ENCODE data around the gene BHLHE40.
A peak's percentile ranks its signal among the peaks of the same experiment; 100 is the strongest.

Gene BHLHE40

GRCh38 chr3:4978204-4978965 is 852 bp upstream of the BHLHE40 start (continued):
- TF ChIP-seq ZNF423 (tag by site-specific recombination; IDR thresholded peaks at IDR 0.05) (peak; percentile 98), ZNF518A (tag by site-specific recombination; conservative IDR thresholded peaks at IDR 0.05; ENCODE audit: low read depth) (no peak), KLF8 (tag by site-specific recombination; IDR thresholded peaks at IDR 0.05) (peak; percentile 99), ZNF558 (tag by site-specific recombination; IDR thresholded peaks at IDR 0.05) (peak; percentile 34; the same call in 1 of the 2 replicates), ZNF146 (tag by site-specific recombination; IDR thresholded peaks at IDR 0.05) (peak; percentile 4; the same call in 1 of the 2 replicates), ZNF654 (tag by site-specific recombination; IDR thresholded peaks at IDR 0.05; ENCODE audit: low read depth) (no peak), ZNF239 (tag by site-specific recombination; IDR thresholded peaks at IDR 0.05) (no peak), ZNF473 (tag by site-specific recombination; IDR thresholded peaks at IDR 0.05) (no peak), ZNF48 (tag by site-specific recombination; IDR thresholded peaks at IDR 0.05) (no peak), ZNF416 (tag by site-specific recombination; IDR thresholded peaks at IDR 0.05) (no peak), ZNF513 (tag by site-specific recombination; IDR thresholded peaks at IDR 0.05) (peak; percentile 45), KLF17 (tag by site-specific recombination; IDR thresholded peaks at IDR 0.05) (peak; percentile 99), ZNF138 (tag by site-specific recombination; IDR thresholded peaks at IDR 0.05; ENCODE audit: borderline replicate concordance) (no peak), ZNF148 (tag by site-specific recombination; IDR thresholded peaks at IDR 0.05; ENCODE audit: borderline replicate concordance) (no peak), ZFHX2 (tag by site-specific recombination; conservative IDR thresholded peaks at IDR 0.05) (peak; percentile 88), SP2 (tag by site-specific recombination; IDR thresholded peaks at IDR 0.05) (peak; percentile 89), HIC1 (tag by site-specific recombination; IDR thresholded peaks at IDR 0.05) (peak; percentile 96), ZFP37 (tag by site-specific recombination; IDR thresholded peaks at IDR 0.05) (peak; percentile 84), KLF1 (tag by site-specific recombination; IDR thresholded peaks at IDR 0.05) (peak; percentile 98), ZNF785 (tag by site-specific recombination; IDR thresholded peaks at IDR 0.05) (peak; percentile 70), ZNF610 (tag by site-specific recombination; IDR thresholded peaks at IDR 0.05; ENCODE audit: borderline replicate concordance) (peak; percentile 80), ZNF280D (tag by site-specific recombination; IDR thresholded peaks at IDR 0.05) (no peak), ZNF521 (tag by site-specific recombination; IDR thresholded peaks at IDR 0.05) (no peak), ZNF132 (tag by site-specific recombination; IDR thresholded peaks at IDR 0.05; ENCODE audit: borderline replicate concordance) (no peak)

Measured in HEK293 (cell line).